CD4-positive, alpha-beta T cell treated with Interleukin-12 subunit alpha and Interleukin-12 subunit beta, for 1 hour (primary cell): ENCODE data around the gene CAD.

Experiments
- DNase-seq: peaks from one replicate; pipeline ENCODE4 v3.0.0-alpha.2; 2020

Gene CAD

GRCh38 chr2:27284996-27285395 is 67.8 kb downstream of the CAD start:
- DNase-seq = no peak

DNA sequence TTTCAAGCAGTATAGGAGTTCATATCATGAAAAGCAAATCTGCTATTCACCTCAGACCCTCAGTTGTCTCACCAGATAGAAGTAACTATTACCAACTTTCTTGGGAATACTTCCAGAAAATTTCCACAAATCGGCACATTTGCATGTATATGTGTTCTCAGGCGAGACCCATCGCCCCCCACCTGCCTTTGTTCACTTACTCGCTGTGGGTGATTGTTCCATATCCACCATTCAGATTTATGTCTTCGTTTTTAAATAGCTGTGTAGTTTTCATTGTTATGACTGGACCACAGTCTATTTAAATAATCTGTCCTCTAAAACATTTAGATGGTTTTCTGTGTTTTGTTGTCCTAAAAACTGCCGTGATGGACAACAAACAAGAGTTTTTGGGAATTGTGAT is 68.3 kb downstream of the CAD start:
- DNase-seq = no peak

DNA sequence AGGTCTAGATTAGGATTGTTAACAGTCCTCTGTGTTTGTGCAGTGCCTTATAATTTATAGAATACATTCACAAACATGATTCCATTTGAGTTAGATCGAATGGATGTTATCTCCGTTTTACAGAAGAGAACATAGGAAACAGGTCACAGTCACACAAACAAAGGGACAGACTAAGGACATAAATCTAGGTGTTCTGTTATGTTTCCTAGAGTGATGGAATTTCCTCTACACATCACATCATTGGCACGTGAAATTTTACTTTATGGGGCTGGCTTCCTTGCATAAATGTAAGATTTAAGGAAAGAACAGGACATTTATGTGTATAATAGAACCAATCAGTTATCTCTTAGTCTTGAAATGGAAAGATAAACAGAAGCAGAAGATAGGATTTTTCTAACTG is 71.4 kb downstream of the CAD start:
- DNase-seq = no peak

DNA sequence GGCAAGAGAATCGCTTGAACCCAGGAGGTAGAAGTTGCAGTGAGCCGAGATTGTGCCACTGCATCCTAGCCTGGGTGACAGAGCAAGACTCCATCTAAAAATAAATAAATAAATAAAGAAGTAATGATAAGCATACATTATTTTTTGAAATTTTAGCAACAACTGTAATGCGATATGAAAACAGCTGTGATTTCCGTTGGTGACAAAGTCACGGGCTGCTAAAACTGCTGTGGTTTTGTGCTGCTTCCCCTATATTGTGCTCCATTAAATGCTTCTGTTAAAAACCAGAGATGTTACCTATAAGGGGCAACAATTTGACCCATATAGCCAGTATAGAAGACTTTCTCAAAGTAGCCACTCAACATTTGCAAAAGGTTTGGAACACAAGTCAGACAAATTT is 73.4 kb downstream of the CAD start:
- DNase-seq = no peak

- DNase-seq = no peak
Observed at GRCh38 chr2:27291865-27292264, 74.7 kb downstream of the CAD start.
